ENCODE measurements around the gene PNMA8B. TPM values are rescaled to one million over a fixed set of nuclear protein-coding genes. Genes with fewer than 3 reads are reported as not detected.

PNMA8B gene
- total RNA-seq, 1 experiment from 2014 or later = 1.5 TPM

GRCh38 chr19:46460055-46460454 lies 35.6 kb downstream of the PNMA8B start:
- Histone ChIP-seq H4K5ac (ENCODE audit: insufficient read length, low read depth, low read length) (no peak overlapping the region), H4K20me1 (ENCODE audit: control insufficient read depth, insufficient read depth, insufficient read length) (no peaks in the 10 kb centered on the region), H3K14ac (ENCODE audit: insufficient read depth, low read length) (no peak overlapping the region), H2BK15ac (ENCODE audit: low read depth, low read length) (no peak overlapping the region), H2AK5ac (ENCODE audit: insufficient read length, low read length) (no peak overlapping the region), H3K56ac (ENCODE audit: insufficient read length, low read depth, low read length) (no peak overlapping the region), H2AFZ (ENCODE audit: low read length) (no peak overlapping the region), H3K79me2 (ENCODE audit: insufficient read depth, low read length) (no peaks in the 10 kb centered on the region), H3K18ac (ENCODE audit: insufficient read length, low read depth, low read length) (no peak overlapping the region), H3K79me1 (ENCODE audit: insufficient read depth, low read depth, low read length, poor library complexity, severe bottlenecking) (no peaks in the 10 kb centered on the region), H2BK120ac (ENCODE audit: low read depth, low read length, poor library complexity, severe bottlenecking) (no peak overlapping the region), H3K4me2 (ENCODE audit: insufficient read depth, insufficient read length, low read length) (no peak overlapping the region), H4K8ac (replicated peaks; ENCODE audit: insufficient read length, low read depth, low read length) (no peak overlapping the region), H3K4me1 (ENCODE audit: insufficient read depth, low read length) (no peaks in the 10 kb centered on the region), H3K23me2 (ENCODE audit: insufficient read length, low read depth, low read length, poor library complexity, severe bottlenecking) (no peaks in the 10 kb centered on the region), H2BK12ac (ENCODE audit: insufficient read length, low read depth, low read length) (no peak overlapping the region), H4K91ac (ENCODE audit: insufficient read length, low read depth, low read length) (no peak overlapping the region), H3K27ac (ENCODE audit: insufficient read length, low read depth, low read length) (no peak overlapping the region), H3K27me3 (ENCODE audit: insufficient read depth, low read length) (no peaks in the 10 kb centered on the region), H3K9me3 (ENCODE audit: control insufficient read depth, low read depth, low read length) (no peaks in the 10 kb centered on the region), H3K4ac (ENCODE audit: low read depth, low read length) (no peak overlapping the region), H2BK20ac (ENCODE audit: low read depth, low read length, poor library complexity, severe bottlenecking) (no peak overlapping the region), H2BK5ac (ENCODE audit: insufficient read length, low read length) (no peak overlapping the region), H3T11ph (ENCODE audit: low read length) (no peak overlapping the region), H3K23ac (ENCODE audit: insufficient read length, low read depth, low read length) (no peak overlapping the region), H3K9ac (ENCODE audit: extremely low read depth, insufficient read length, low read length) (no peak overlapping the region)
- Mint-ChIP-seq H3K27ac (no peak overlapping the region), H3K4me3 (no peak overlapping the region), H3K9me3 (no peaks in the 10 kb centered on the region; a peak in 1 of 5 replicates), H3K27me3 (ENCODE audit: low read depth) (peaks cover 2% of the 10 kb centered on the region), H3K4me1 (peaks cover 0 to 4% of the 10 kb centered on the region in 2 experiments; a peak in 1 of 4 replicates), H3K36me3 (ENCODE audit: insufficient read depth in 1 of 3, low read depth in 3 of 3) (no peaks in the 10 kb centered on the region; a peak in 1 of 7 replicates)
- TF ChIP-seq CTCF (conservative IDR thresholded peaks at IDR 0.05) = no peak
- no peak for DNase-seq
- no CpG with 5 or more reads among the region's 2 CpGs for WGBS (ENCODE audit: extremely low coverage, insufficient read length, low lambda C conversion rate)
